ENCODE data around the gene COL18A1. TPM values are rescaled to one million over a fixed set of nuclear protein-coding genes. Genes with fewer than 3 reads are reported as not detected.
"Not testable (repeated sequence)": the region's sequence is repeated elsewhere in the genome, so short reads cannot be mapped to it uniquely, and the experiment has no call there.

The COL18A1 gene
- total RNA-seq, 1 donor from 2014 or later, result 15.4 TPM

GRCh38 chr21:45367402-45368351 lies 37.3 kb upstream of the COL18A1 start:
- no peak for DNase-seq

- not testable (repeated sequence) for DNase-seq
Observed at GRCh38 chr21:45369018-45369417, 35.9 kb upstream of the COL18A1 start.

- no peak for DNase-seq
Observed at GRCh38 chr21:45370575-45370974, 34.4 kb upstream of the COL18A1 start.

GRCh38 chr21:45371081-45371480 lies 33.9 kb upstream of the COL18A1 start:
- no peak for DNase-seq

- no peak for DNase-seq
Observed at GRCh38 chr21:45371655-45372054, 33.3 kb upstream of the COL18A1 start.

- no peak for DNase-seq
Observed at GRCh38 chr21:45372732-45373355, 32.1 kb upstream of the COL18A1 start.

- no peak for DNase-seq
Observed at GRCh38 chr21:45373991-45374816, 30.8 kb upstream of the COL18A1 start.

- DNase-seq, result no peak
Observed at GRCh38 chr21:45374826-45375455, 30.0 kb upstream of the COL18A1 start.

- no peak for DNase-seq
Observed at GRCh38 chr21:45376459-45377324, 28.3 kb upstream of the COL18A1 start.

GRCh38 chr21:45377325-45377709 lies 27.6 kb upstream of the COL18A1 start:
- DNase-seq, result no peak

GRCh38 chr21:45377866-45378257 lies 27.1 kb upstream of the COL18A1 start:
- no peak for DNase-seq

- no peak for DNase-seq
Observed at GRCh38 chr21:45378258-45378966, 26.6 kb upstream of the COL18A1 start.

GRCh38 chr21:45379171-45379900 lies 25.6 kb upstream of the COL18A1 start:
- DNase-seq, result no peak

GRCh38 chr21:45379901-45380330 lies 25.0 kb upstream of the COL18A1 start:
- no peak for DNase-seq

GRCh38 chr21:45380566-45380965 lies 24.4 kb upstream of the COL18A1 start:
- no peak for DNase-seq

GRCh38 chr21:45381036-45381787 lies 23.8 kb upstream of the COL18A1 start:
- DNase-seq, result no peak

GRCh38 chr21:45381865-45382696 lies 22.9 kb upstream of the COL18A1 start:
- DNase-seq, result no peak

GRCh38 chr21:45382697-45382997 lies 22.3 kb upstream of the COL18A1 start:
- no peak for DNase-seq
